Natural killer cell (primary cell): ENCODE results near the gene SSR3. TPM values are rescaled to one million over a fixed set of nuclear protein-coding genes. Genes with fewer than 3 reads are reported as not detected.

Source experiments
- ATAC-seq, 3 donors: fragments of 150-1000 bp in 2 of 3; fragments of 200-7000 bp in 1 of 3; cut with Tn5 transposase; 1 replicate in 1 of 3; 2 replicates in 2 of 3; pipeline ENCODE4 v1.10.0; 2021; ENCODE audit warnings: mild to moderate bottlenecking in 2 of 3, moderate library complexity in 2 of 3
- DNase-seq, 2 donors: peaks; one replicate each; pipeline versions ENCODE4 v3.0.0 to v3.0.0-alpha.2; 2013 to 2021; ENCODE audit warnings: mixed read lengths in 1 of 2
- H3K27ac ChIP-seq: one replicate; pipeline ENCODE4 v1.5.1; 2013; ENCODE audit warnings: mild to moderate bottlenecking, low read length
- H3K27me3 ChIP-seq: one replicate; pipeline ENCODE4 v1.6.1; 2013; ENCODE audit warnings: low read length; ENCODE audit not compliant: control insufficient read depth, insufficient read depth
- H3K36me3 ChIP-seq: one replicate; pipeline ENCODE4 v1.6.1; 2013; ENCODE audit warnings: low read length; ENCODE audit not compliant: control insufficient read depth, insufficient read depth
- H3K4me1 ChIP-seq: one replicate; pipeline ENCODE4 v1.6.1; 2013; ENCODE audit warnings: low read length; ENCODE audit not compliant: control insufficient read depth, insufficient read depth
- H3K4me3 ChIP-seq: one replicate; pipeline ENCODE4 v1.5.1; 2013; ENCODE audit warnings: low read length
- H3K9me3 ChIP-seq: one replicate; pipeline ENCODE4 v1.6.1; 2013; ENCODE audit warnings: low read length; ENCODE audit not compliant: control insufficient read depth, insufficient read depth
- H3K27ac Mint-ChIP-seq, 2 donors: one replicate each; pipeline ENCODE4 v1.8.0; 2022; ENCODE audit warnings: mild to moderate bottlenecking in 2 of 2, mixed read lengths in 2 of 2, moderate library complexity in 1 of 2
- H3K27me3 Mint-ChIP-seq, 2 donors: one replicate each; pipeline ENCODE4 v1.8.0; 2022; ENCODE audit warnings: low read depth in 2 of 2, mixed read lengths in 2 of 2
- H3K36me3 Mint-ChIP-seq: one replicate; pipeline ENCODE4 v1.8.0; 2022; ENCODE audit warnings: mixed read lengths
- H3K4me1 Mint-ChIP-seq, 2 donors: one replicate each; pipeline ENCODE4 v1.8.0; 2022; ENCODE audit warnings: mixed read lengths in 2 of 2
- H3K4me3 Mint-ChIP-seq: one replicate; pipeline ENCODE4 v1.8.0; 2022; ENCODE audit warnings: mild to moderate bottlenecking, moderate library complexity, mixed read lengths
- H3K9me3 Mint-ChIP-seq, 2 donors: one replicate each; pipeline ENCODE4 v1.8.0; 2022; ENCODE audit warnings: mixed read lengths in 2 of 2
- CTCF ChIP-seq: fragments of 200-600 bp; IDR thresholded peaks from one replicate; pipeline ENCODE4 v1.8.0; 2022; ENCODE audit warnings: antibody characterized with exemption
- WGBS: methylation state at CpG from one replicate; pipeline ENCODE4 v1.1.7; 2013; ENCODE audit warnings: missing lambda C conversion rate; ENCODE audit not compliant: insufficient coverage; 5-methylcytosine and 5-hydroxymethylcytosine counted together
- intact Hi-C: fragments of 100-400 bp; cut with micrococcal nuclease; formaldehyde crosslinking; loops from one replicate; pipeline ENCODE4 v1.14.2; 2022
- total RNA-seq, 4 donors: library from RNA; stranded (reverse); fragments of 120-200 nt in 1 of 4; gene quantifications; one replicate each; pipeline versions ENCODE4 v1.2.3 to v1.2.4, GENCODE V29; 2013 to 2022

SSR3 gene
- total RNA-seq, 3 donors from 2014 or later (not counting 1 experiment from before 2014, with no cell fraction given) = 60.7 to 75.1 (median 63.0) TPM

GRCh38 chr3:156602424-156602823 is 47.5 kb upstream of the SSR3 start:
- Mint-ChIP-seq H3K9me3 (no peaks in the 10 kb centered on the region), H3K27me3 (peaks cover 0 to 10% of the 10 kb centered on the region in 2 donors), H3K4me1 (peaks cover 0 to 13% of the 10 kb centered on the region in 2 donors), H3K36me3 (no peaks in the 10 kb centered on the region), H3K4me3 (no peak overlapping the region), H3K27ac (no peak overlapping the region)
- no peak overlapping the region for H3K4me3 ChIP-seq
- H3K9me3 ChIP-seq = no peaks in the 10 kb centered on the region
- H3K4me1 ChIP-seq = peaks cover 9% of the 10 kb centered on the region
- H3K27ac ChIP-seq = no peak overlapping the region
- TF ChIP-seq CTCF = no peak
- no peaks in the 10 kb centered on the region for H3K36me3 ChIP-seq
- intact Hi-C loops = no loop called here
- ATAC-seq (no peak), DNase-seq (peak in 1 of 2 donors; percentile 51)
- WGBS = 54% methylated on average over 2 of the region's 2 CpGs
- H3K27me3 ChIP-seq = peaks cover 5% of the 10 kb centered on the region

- Histone ChIP-seq H3K27me3 (peaks cover 5% of the 10 kb centered on the region), H3K27ac (no peak overlapping the region), H3K4me3 (no peak overlapping the region), H3K4me1 (peaks cover 9% of the 10 kb centered on the region), H3K9me3 (no peaks in the 10 kb centered on the region), H3K36me3 (no peaks in the 10 kb centered on the region)
- H3K9me3 Mint-ChIP-seq = peaks cover 0 to 2% of the 10 kb centered on the region in 2 donors
- no peak overlapping the region for H3K27ac Mint-ChIP-seq
- no peaks in the 10 kb centered on the region for H3K36me3 Mint-ChIP-seq
- DNase-seq (no peak), ATAC-seq (no peak)
- WGBS = 86% methylated on average over 2 of the region's 3 CpGs
- H3K4me1 Mint-ChIP-seq = peaks cover 0 to 8% of the 10 kb centered on the region in 2 donors
- peaks cover 0 to 15% of the 10 kb centered on the region in 2 donors for H3K27me3 Mint-ChIP-seq
- intact Hi-C loops = no loop called here
- no peak overlapping the region for H3K4me3 Mint-ChIP-seq
- TF ChIP-seq CTCF = no peak
Measured at GRCh38 chr3:156601497-156601896, 46.6 kb upstream of the SSR3 start.

GRCh38 chr3:156600834-156601233 is 45.9 kb upstream of the SSR3 start:
- intact Hi-C loops = no loop called here
- H3K4me1 ChIP-seq = peaks cover 3% of the 10 kb centered on the region
- no peak overlapping the region for H3K27ac ChIP-seq
- Mint-ChIP-seq H3K9me3 (peaks cover 0 to 2% of the 10 kb centered on the region in 2 donors), H3K27me3 (peaks cover 0 to 20% of the 10 kb centered on the region in 2 donors), H3K4me1 (peaks cover 0 to 2% of the 10 kb centered on the region in 2 donors), H3K4me3 (no peak overlapping the region), H3K36me3 (no peaks in the 10 kb centered on the region), H3K27ac (no peak overlapping the region)
- no peak overlapping the region for H3K4me3 ChIP-seq
- 96% methylated on average over 3 of the region's 4 CpGs for WGBS
- ATAC-seq (no peak), DNase-seq (no peak)
- H3K27me3 ChIP-seq = peaks cover 5% of the 10 kb centered on the region
- no peaks in the 10 kb centered on the region for H3K36me3 ChIP-seq
- H3K9me3 ChIP-seq = no peaks in the 10 kb centered on the region
- no peak for TF ChIP-seq CTCF
